GF-D8 (cell line): ENCODE results near the gene MIPEP.
"Not testable (repeated sequence)": the region's sequence is repeated elsewhere in the genome, so short reads cannot be mapped to it uniquely, and the experiment has no call there.

Source experiments
- DNase-seq: peaks from one replicate; lab custom pipeline; 2025; lab: John Stamatoyannopoulos, UW

Gene MIPEP

GRCh38 chr13:23888658-23889614 is at the start of gene MIPEP:
Gene MIPEP, minus strand, starts transcription at chr13:23889400. Its CDS starts 80 bp downstream, at chr13:23889320.
- DNase-seq, result peak; percentile 89

- no peak for DNase-seq
Observed at GRCh38 chr13:23934520-23934919, 45.3 kb upstream of the MIPEP start.

GRCh38 chr13:23928985-23929384 is 39.8 kb upstream of the MIPEP start:
- no peak for DNase-seq

- DNase-seq, result no peak
Observed at GRCh38 chr13:23923031-23923430, 33.8 kb upstream of the MIPEP start.

GRCh38 chr13:23922005-23922932 is 33.1 kb upstream of the MIPEP start:
- peak; percentile 75 for DNase-seq

GRCh38 chr13:23921451-23921888 is 32.3 kb upstream of the MIPEP start:
- DNase-seq, result no peak

- no peak for DNase-seq
Observed at GRCh38 chr13:23919006-23919405, 29.8 kb upstream of the MIPEP start.

GRCh38 chr13:23918208-23918607 is 29.0 kb upstream of the MIPEP start:
- no peak for DNase-seq

- no peak for DNase-seq
Observed at GRCh38 chr13:23915308-23915707, 26.1 kb upstream of the MIPEP start.

- DNase-seq, result no peak
Observed at GRCh38 chr13:23912469-23912868, 23.3 kb upstream of the MIPEP start.

- no peak for DNase-seq
Observed at GRCh38 chr13:23909606-23910005, 20.4 kb upstream of the MIPEP start.

- DNase-seq, result no peak
Observed at GRCh38 chr13:23905766-23906165, 16.6 kb upstream of the MIPEP start.

- no peak for DNase-seq
Observed at GRCh38 chr13:23903906-23904280, 14.7 kb upstream of the MIPEP start.

GRCh38 chr13:23902975-23903905 is 14.0 kb upstream of the MIPEP start:
- no peak for DNase-seq

- DNase-seq, result no peak
Observed at GRCh38 chr13:23901365-23901764, 12.2 kb upstream of the MIPEP start.

- DNase-seq, result no peak
Observed at GRCh38 chr13:23899555-23899954, 10.4 kb upstream of the MIPEP start.

- no peak for DNase-seq
Observed at GRCh38 chr13:23898101-23898500, 8.9 kb upstream of the MIPEP start.

- not testable (repeated sequence) for DNase-seq
Observed at GRCh38 chr13:23897452-23897919, 8.3 kb upstream of the MIPEP start, which contains the start of gene C1QTNF9B. Gene C1QTNF9B, minus strand, starts transcription at chr13:23897502.

GRCh38 chr13:23894746-23895145 is 5.5 kb upstream of the MIPEP start:
- not testable (repeated sequence) for DNase-seq

- DNase-seq, result not testable (repeated sequence)
Observed at GRCh38 chr13:23893791-23894190, 4.6 kb upstream of the MIPEP start.
